IPS-18c (cell line): ENCODE results near the gene DEPDC5.
"Not testable (repeated sequence)": the region's sequence is repeated elsewhere in the genome, so short reads cannot be mapped to it uniquely, and the experiment has no call there.

Source experiments
- H3K4me3 ChIP-seq: 2 replicates; pipeline ENCODE4 v1.7.0; 2013; ENCODE audit warnings: low read depth, mild to moderate bottlenecking, low read length, moderate library complexity; ENCODE audit not compliant: insufficient read depth
- H3K9me3 ChIP-seq: one replicate; pipeline ENCODE4 v1.6.1; 2013; ENCODE audit warnings: mild to moderate bottlenecking, low read length, moderate library complexity; ENCODE audit not compliant: control insufficient read depth, insufficient read depth

Gene DEPDC5

GRCh38 chr22:31790240-31790639, 36.4 kb downstream of the DEPDC5 start:
- Histone ChIP-seq H3K9me3 (no peaks in the 10 kb centered on the region), H3K4me3 (no peak overlapping the region)

DNA sequence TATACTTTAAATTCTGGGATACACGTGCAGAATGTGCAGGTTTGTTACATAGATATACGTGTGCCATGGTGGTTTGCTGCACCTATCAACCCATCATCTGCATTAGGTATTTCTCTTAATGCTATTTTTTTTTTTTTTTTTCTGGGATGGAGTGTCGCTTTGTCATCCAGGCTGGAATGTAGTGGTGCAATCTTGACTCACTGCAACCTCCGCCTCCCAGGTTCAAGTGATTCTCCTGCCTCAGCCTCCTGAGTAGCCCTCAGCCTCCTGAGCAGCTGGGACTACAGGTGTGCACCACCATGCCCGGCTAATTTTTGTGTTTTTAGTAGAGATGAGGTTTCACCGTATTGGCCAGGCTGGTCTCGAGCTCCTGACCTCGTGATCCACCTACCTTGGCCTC, 45.5 kb downstream of the DEPDC5 start:
- H3K9me3 ChIP-seq, H3K4me3 ChIP-seq: not testable (repeated sequence)

DNA sequence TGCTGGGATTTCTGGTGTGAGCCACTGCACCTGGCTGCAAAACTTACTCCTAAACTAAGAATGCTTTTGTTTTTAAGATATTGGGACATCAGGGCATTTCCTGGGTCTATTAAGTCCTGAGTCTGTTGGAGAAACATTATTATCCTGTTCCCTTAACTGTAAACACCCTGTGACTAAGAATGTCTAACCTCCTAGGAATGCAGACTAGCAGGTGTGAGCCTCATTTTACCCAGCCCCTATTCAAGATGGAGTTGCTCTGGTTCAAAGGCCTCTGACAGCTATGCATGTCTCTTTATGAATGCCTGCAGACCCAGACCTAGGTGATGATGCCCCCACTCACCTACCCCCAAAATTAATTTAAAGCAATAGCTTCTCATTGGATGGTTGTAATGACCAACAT, 46.2 kb downstream of the DEPDC5 start:
- H3K9me3 ChIP-seq, result no peaks in the 10 kb centered on the region
- no peak overlapping the region for H3K4me3 ChIP-seq

- H3K9me3 ChIP-seq, result not testable (repeated sequence)
These were observed 47.0 kb downstream of the DEPDC5 start for GRCh38 chr22:31800861-31801260.

DNA sequence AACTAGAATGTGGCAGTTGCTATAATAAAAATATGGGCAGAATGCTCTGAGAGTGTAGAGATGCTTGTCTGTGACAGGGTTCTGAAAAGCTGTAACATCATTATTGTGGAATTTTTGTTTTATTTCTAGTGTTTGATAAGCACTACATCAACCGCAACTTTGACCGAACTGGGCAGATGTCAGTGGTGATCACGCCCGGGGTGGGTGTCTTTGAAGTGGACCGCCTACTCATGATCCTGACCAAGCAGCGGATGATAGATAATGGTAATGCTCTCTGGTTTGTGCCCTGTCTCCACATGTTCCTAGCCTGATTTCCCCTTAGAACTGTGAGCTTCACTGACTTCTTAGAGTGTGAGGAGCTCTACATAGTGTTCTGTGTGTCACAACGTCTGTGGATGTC, 48.8 kb downstream of the DEPDC5 start:
- H3K9me3 ChIP-seq, result no peaks in the 10 kb centered on the region
- no peak overlapping the region for H3K4me3 ChIP-seq

More at GRCh38 chr22:31800861-31801260, 47.0 kb downstream of the DEPDC5 start:
- H3K4me3 ChIP-seq, result not testable (repeated sequence)

DNA sequence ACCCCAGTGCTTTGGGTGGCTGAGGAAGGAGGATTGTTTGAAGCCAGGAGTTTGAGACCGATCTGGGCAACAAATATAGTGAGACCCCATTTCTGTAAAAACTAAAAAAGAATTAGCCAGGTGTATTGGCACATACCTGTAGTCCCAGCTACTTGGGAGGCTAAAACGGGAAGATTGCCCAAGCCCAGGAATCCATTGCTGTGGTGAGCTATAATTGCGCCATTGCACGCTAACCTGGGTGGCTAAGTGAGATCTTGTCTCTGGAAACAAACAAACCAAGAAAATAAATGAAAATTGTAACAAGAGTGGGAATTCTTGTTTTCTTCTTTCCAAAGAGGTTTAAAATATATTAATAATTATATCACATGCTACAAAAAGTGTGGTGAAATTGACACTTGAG, 52.9 kb downstream of the DEPDC5 start:
- H3K4me3 ChIP-seq, result no peak overlapping the region
- H3K9me3 ChIP-seq, result no peaks in the 10 kb centered on the region

DNA sequence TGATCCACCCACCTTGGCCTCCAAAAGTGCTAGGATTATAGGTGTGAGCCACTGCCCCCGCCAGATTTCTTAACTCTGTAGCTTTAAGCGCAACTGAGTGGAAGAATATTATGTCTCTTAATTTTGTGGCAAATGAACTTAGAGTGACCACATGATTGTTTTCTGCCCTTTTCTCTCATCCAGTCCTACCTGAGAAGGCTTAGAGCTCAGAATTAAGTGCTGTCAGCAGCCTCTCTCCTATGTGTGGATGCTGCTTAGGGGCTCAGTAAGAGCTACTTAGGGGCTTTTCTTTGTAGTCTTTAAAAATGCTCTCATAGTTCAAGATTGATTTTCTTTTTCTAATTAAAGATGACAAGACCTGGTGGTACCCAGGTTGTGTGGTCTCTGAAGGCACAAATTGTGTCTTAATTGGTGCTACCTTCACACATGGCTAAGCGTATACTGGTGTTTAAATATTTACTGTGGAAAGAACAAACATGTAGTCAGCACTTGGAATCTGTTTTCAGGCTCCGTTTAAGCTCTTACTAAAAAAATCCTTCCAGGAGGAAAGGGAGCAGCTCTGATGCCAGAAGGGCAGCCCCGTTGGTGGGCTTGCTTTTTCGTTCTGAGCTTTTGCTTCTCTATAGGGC, 59.3 kb downstream of the DEPDC5 start:
- H3K9me3 ChIP-seq, result peaks cover 2% of the 10 kb centered on the region
- H3K4me3 ChIP-seq, result no peak overlapping the region

GRCh38 chr22:31813898-31814297, 60.1 kb downstream of the DEPDC5 start:
- H3K4me3 ChIP-seq, H3K9me3 ChIP-seq: not testable (repeated sequence)

DNA sequence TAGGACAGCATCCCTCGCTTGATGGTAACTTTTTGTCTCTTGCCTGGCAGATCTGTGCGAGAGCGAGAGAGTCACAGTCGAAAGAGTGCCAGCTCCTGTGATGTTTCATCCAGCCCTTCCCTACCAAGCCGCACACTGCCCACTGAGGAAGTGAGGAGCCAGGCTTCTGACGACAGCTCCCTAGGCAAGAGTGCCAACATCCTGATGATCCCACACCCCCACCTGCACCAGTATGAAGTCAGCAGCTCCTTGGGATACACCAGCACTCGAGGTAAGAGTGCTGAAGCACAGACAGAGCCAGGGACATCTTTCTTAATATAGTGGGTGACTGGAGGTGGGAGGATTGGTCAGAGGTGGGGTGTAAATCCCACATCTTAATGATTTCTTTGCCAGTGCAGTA, 61.1 kb downstream of the DEPDC5 start:
- no peak overlapping the region for H3K4me3 ChIP-seq

GRCh38 chr22:31815383-31815814, 61.6 kb downstream of the DEPDC5 start:
- not testable (repeated sequence) for H3K4me3 ChIP-seq, H3K9me3 ChIP-seq

More for the DNA sequence above, 61.1 kb downstream of the DEPDC5 start:
- H3K9me3 ChIP-seq, result peaks cover 2% of the 10 kb centered on the region

DNA sequence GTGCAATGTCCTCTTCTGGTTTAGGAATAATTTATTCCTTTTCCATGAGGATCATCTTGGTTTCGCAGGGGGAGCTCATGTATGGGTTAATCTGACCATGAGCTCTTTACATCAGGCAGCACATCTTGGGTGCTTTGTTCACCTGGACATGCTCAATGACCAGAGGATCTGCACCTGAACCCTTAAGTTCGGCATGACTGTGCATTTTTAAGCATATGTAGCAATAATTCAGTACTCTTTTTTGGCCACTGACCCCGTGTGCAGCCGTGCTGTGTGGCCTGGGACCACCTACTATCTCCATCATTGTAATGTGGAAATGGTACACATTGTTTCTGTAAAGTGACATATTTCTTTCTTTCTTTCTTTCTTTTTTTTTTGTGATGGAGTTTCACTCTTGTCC, 62.9 kb downstream of the DEPDC5 start:
- H3K4me3 ChIP-seq, result no peak overlapping the region

GRCh38 chr22:31818481-31819392, 64.9 kb downstream of the DEPDC5 start:
- Histone ChIP-seq H3K9me3 (peaks cover 2% of the 10 kb centered on the region), H3K4me3 (no peak overlapping the region)

More for the DNA sequence above, 62.9 kb downstream of the DEPDC5 start:
- H3K9me3 ChIP-seq, result peaks cover 2% of the 10 kb centered on the region

- Histone ChIP-seq H3K4me3 (no peak overlapping the region), H3K9me3 (peaks cover 2% of the 10 kb centered on the region)
These were observed 66.8 kb downstream of the DEPDC5 start for GRCh38 chr22:31820655-31821054.

DNA sequence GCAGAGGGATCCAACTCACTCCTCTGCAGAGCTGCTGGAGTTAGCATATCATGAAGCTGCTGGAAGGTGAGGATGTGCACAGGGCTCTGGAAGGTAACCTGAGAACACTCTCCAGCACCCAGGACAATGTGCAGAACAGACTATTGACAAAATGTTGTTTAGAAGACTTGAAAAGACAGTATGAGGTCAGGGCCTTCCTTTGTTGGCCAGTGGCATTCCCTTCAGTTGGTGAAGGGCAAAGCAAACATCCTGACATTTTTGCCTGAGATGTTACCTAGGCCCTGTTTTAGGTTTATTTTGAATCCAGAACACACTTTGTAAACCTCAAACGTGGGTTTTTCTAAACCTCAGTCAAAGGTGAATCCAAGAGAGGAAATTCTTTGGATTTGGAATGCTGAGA, 67.8 kb downstream of the DEPDC5 start:
- no peak overlapping the region for H3K4me3 ChIP-seq
- H3K9me3 ChIP-seq, result peaks cover 2% of the 10 kb centered on the region

GRCh38 chr22:31822523-31822922, 68.7 kb downstream of the DEPDC5 start:
- Histone ChIP-seq H3K4me3 (no peak overlapping the region), H3K9me3 (no peaks in the 10 kb centered on the region)

GRCh38 chr22:31825513-31825912, 71.7 kb downstream of the DEPDC5 start:
- H3K4me3 ChIP-seq, result no peak overlapping the region

GRCh38 chr22:31826443-31826842, 72.6 kb downstream of the DEPDC5 start:
- H3K4me3 ChIP-seq, result no peak overlapping the region
- H3K9me3 ChIP-seq, result no peaks in the 10 kb centered on the region

More at GRCh38 chr22:31825513-31825912, 71.7 kb downstream of the DEPDC5 start:
- no peaks in the 10 kb centered on the region for H3K9me3 ChIP-seq

DNA sequence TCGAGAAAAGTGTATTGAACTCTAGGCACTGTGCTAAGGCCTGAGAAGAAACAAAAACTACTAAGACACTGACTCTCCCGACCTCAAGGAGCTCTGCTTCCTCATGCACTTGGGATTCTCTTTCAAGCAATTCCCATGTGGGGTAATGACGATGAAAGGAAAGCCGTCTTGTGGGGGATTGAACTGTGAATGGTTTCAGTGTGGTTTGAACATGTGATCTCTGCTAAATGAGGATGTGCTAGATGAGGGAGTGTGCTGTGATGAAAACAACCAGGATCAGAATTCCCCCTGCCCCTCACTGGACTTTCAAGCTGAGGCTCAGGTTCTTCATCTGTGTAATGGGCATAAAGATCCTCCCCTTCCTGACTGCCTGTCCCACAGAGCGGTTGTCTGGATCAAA, 74.9 kb downstream of the DEPDC5 start:
- Histone ChIP-seq H3K9me3 (no peaks in the 10 kb centered on the region), H3K4me3 (no peak overlapping the region)
